DMS53 treated with DMSO at 0.1 percent for 48 hours (cell line): Measurements from ENCODE around the gene CNST.
A peak's percentile ranks its signal among the peaks of the same experiment; 100 is the strongest.
"Not testable (repeated sequence)": the region's sequence is repeated elsewhere in the genome, so short reads cannot be mapped to it uniquely, and the experiment has no call there.

Experiments used
- DNase-seq: peaks from one replicate; lab custom pipeline; 2025; ENCODE audit not compliant: unreplicated experiment; lab: John Stamatoyannopoulos, UW

Gene CNST

DNA sequence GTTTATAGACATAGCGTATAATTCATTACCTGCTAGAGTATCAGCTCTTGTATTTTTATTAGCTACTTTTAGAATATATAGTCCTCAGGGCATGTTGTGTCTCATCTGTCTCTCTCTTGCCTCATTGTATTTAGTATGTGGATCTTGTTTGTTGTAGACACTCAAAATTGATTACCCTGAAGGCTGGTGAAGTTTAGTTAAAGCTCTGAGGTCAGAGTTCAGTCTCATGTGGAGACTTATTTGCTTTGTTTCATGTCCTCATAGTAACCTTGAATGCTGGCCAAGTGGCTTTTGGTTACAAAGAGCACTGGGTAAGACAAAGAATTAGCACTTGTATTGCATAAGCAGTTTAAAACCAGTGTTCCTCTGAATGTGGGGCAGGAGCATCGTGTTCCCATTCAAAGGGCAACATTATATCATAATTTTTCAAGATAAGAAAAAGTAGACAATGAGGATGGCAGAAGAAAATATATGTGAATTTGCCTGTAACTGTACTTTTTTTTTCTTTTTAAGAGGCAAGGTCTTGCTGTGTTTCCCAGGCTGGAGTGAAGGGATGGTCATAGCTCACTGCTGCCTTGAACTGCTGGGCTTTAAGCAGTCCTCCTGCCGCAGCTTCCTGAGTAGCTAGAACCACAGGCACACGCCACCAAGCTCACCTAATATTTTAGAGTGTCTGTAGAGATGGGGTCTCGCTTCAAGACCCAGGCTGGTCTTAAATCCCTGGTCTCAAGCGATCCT lies 17.4 kb downstream of the CNST start:
- peak; percentile 61 for DNase-seq

DNA sequence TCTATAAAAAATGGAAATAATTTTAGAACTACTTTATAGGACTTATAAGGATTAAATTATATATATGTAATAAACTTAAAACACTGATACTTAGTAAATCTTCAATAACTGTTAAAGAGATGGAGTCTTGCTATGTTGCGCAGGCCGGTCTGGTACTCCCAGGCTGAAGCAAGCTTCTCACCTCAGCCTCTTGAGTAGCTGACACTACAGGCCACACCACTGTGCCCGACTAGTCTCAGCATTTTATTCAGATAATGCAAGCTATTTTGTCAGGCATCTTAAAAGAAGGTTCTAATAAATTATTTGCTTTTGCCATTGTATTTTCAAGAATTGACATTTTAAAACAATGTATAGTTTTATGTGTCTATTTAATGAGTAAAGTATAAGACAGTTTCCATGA lies 20.8 kb downstream of the CNST start:
- no peak for DNase-seq

DNA sequence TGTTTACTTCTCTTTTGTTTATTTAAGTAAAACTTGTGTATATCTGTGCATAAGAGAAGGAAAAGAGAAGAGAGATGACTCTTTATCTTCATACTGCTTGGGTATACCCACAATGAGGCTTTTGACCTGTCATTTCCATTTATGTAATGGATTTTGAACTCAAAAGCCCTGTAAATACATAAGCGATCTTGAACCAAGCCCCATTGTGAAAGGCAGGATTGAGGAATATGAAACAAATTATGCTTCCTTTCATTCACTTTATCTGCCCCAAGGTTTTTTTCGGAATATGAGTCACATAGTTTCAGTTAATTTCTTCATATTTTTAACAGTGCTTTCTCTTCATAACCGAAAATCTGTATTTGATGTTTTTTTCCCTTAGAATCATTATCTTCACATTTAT lies 21.4 kb downstream of the CNST start:
- no peak for DNase-seq

DNA sequence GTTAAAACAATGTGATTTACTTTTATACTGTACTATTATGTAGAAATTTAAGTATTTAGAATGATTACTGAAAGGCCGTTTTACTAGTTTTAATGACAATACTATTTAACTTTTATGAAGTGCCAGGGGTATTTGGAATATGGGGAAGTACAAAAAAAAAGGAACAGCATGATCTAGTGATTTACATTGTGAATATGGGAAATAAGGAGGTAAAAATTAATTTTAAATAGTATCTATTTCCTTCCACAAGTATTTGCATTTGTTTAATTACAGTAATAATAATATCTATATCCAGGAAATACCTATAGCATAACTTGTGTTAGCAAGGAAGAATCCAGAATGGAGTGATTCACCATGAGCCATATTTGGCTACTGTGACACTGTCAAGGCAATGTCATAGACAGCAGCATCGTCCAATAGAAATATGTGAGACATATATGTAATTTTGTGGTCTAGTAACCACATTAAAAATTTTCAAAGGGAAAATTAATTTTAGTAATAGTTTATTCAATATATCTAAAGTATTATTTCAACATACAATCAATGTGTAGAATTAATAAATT lies 22.0 kb downstream of the CNST start:
- DNase-seq: no peak

DNA sequence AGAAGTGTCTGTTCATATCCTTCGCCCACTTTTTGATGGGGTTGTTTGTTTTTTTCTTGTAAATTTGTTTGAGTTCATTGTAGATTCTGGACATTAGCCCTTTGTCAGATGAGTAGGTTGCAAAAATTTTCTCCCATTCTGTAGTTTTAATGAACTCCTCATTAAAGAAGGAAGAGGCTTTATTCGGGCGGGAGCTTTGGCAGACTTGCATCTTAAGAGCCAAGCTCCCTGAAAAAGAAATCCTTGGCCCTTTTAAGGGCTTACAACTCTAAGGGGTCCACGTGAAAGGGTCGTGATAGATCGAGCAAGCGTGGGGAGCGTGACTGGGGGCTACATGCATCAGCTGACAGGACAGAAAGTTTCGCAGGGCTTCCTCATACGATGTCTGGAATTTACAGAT lies 23.7 kb downstream of the CNST start:
- DNase-seq: not testable (repeated sequence)

DNA sequence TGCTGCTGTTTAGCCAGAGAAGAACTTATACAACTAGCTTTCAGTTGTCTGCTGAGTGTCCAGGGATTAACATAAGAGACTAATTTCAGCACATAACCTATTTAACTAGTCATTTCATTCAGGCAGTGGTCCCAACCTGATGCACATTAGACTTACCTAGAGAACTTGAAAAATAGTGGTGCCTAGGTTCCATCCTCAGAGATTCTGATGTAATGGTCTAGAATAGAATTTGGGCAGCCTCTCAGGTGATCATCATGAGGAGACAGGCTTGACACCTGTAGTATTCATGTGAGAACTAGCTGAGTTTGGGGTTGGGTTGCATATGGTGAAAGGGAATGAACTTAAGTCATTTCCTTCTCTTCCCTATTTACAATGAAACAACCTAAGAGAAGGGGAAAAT lies 24.8 kb downstream of the CNST start:
- DNase-seq: no peak

DNA sequence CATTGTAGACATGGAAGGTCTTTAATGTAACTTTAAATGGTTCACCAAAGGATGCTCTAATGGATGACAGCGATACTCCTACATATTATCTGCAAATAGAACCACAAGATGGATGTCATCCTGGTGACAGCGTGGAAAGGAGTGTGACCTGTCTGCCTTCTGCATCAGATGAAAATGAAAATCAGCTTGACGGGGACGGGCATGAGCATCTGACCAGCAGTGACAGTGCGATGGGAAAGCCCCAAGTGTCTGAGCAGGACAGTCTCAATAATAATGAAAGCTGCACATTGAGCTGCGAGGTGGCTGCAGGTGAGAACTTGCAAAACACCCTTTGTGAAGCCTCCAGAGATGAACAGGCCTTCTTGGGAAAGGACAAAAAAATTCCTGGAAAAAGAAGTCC lies 25.2 kb downstream of the CNST start:
- DNase-seq: no peak

DNA sequence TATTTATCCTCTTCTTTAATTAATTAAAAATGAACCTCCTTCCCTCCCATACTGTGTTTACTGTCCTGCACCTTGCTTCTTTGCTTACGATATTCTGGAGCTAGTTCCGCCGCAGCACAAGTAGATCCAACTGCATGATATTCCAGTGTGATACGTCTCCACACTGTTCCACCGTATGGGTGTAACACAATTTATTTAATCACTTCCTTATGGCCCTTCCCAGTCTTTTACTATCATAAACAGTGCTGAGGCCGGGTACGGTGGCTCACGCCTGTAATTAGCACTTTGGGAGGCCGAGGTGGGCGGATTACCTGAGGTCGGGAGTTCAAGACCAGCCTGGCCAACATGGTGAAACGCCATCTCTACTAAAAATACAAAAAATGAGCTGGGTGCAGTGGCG lies 25.7 kb downstream of the CNST start:
- no peak for DNase-seq

DNA sequence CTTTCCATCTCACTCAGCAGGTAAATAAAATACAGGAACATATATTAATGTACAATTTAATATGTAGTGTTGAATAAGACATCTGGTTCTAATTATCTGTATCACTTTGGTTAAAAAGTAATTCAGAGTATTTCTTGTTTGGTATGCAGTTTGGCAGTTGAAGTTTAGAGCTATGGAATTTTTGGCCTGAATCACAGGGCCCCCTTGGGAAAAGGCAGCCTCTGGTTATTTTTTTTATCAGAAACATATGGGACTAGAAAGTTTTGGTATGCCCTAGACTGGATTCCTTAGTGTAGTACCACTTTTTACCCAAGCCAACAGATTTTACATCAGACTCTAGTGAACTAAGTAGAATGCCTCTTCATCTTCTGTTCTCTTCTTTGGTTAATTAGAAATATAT lies 26.4 kb downstream of the CNST start:
- no peak for DNase-seq

DNA sequence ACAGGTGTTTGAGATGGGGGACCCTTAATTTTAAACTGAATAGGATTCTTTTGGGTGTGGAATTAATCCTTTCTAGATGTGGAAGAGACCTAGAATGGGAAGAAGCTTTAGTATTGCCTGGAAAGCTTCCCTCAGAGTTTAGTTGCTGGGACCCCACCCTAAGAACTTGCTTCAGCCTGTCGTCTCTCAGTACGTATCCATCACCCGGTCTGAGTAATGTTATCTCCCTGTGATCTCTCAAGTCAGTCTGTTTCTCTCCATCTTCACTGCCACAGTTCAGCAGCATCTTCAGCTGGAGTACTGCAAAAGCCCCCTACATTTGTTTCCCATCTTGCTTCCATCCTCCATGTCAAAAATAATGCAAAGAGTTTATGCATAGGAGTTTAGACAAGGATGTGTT lies 28.9 kb downstream of the CNST start:
- no peak for DNase-seq

DNA sequence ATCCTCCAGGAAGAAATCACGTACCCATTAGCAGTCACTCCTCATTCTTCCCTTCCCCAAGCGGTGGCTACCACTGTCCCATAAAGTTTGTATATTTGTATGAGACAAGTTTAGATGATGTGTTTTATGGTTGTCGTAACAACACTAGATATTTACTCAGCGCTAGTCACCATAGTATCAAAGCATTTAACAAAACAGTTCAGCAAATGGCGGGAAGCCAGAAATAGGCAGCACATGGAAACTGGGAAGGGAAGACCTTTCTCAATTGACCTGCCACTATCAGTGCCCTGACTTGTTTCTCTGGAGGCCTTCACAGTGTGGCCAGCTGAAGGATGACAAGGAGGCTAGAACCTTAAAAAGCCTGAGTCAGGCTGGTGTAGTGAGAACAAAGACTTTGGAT lies 31.1 kb downstream of the CNST start:
- no peak for DNase-seq

DNA sequence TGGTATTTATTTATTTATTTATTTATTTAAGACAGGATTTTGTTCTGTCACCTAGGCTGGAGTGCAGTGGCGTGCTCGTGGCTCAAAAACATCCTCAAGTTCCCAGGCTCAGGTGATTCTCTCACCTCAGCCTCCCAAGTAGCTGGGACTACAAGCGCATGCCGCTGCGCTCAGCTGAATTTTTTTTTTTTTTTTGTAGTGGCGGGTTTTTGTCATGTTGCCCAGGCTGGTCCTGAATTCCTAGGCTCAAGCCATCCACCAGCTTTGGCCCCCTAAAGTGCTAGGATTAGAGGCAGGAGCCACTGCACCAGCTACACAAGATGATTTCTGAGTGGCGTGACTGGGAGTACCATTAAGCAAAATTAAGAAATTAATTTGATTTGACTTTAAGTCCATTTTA lies 31.7 kb downstream of the CNST start:
- no peak for DNase-seq

DNA sequence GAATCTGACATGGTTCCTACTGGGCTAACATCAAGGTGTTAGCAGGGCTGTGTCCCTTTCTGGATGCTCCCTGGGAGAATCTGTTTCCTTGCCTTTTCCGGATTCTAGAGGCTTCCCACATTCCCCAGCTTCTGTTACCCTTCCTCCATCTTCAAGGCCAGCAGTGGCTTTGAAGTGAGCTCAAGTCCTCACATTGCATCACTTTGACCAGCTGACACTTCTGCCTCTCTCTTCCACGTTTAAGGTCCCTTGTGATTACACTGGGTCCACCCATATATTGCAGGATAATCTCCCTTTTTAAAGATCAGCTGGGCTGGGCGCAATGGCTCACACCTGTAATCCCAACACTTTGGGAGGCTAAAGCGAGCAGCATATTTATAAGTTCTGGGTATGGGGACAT lies 33.1 kb downstream of the CNST start:
- DNase-seq: no peak

DNA sequence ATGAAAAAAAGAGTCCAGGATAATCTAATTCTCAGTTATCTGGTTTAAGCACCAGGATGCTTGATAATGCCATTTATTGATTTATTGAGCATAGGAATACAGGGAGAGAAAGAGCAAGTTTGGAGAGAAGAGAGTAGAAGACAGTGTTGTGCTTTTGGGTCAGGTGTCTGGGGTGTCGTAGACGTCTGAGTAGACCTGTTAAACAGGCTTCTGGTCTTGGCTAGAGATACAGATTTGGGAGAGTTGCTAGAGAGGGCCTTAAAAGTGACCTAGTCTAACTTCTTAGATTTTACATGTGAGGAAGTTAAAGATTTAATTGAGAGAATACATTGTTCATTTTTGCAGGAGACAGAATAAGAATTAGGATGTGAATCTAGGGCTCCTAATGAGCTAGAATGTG lies 34.3 kb downstream of the CNST start:
- no peak for DNase-seq

DNA sequence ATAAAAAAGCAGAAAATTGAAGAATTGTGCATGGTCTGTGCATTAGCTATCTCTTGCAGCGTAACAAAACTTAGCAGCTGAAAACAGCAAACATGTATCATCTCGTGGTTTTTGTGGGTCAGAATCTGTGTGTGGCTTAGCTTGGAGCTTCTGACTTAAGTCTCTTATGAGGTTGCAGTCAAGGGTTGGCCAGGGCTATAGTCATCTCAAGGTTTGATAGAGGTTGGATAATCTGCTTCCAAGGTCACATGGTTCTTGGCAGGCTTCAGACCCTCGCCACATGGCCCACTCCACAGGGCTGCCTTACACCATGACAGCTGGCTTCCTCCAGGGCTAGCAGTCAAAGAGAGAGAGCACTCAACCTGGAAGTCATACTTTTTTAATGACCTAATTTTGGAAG lies 35.9 kb downstream of the CNST start:
- no peak for DNase-seq

DNA sequence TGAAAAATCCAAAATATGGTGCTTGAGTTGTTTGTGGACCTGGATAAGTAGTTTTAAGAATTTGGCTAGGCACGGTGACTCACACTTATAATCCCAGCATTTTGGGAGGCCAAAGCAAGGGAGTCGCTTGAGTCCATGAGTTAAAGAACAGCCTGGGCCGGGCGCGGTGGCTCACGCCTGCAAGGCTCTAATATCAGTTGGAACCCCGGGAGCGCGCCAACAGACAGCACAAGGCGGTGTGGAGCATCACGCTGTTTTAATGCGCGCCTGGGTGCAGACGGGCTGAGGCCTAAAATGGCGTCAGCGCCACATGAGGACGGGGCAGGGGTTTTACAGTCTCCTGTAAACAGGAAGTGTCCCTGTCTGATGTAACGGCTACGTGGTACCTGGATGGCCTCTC lies 39.0 kb downstream of the CNST start:
- not testable (repeated sequence) for DNase-seq

DNA sequence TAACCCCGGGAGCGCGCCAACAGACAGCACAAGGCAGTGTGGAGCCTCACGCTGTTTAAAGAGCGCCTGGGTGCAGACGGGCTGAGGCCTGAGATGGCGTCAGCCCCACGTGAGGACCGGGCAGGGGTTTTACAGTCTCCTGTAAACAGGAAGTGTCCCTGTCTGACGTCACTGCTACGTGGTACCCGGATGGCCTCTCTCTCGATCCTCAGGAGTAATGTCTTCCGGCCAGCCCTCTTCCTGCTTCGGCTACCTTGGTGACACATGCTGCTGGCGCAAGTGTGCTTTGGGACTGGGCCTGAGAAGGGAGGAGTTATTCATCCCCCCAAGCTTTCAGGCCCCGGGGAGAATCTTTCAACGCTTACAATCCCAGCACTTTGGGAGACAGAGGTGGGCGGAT lies 41.2 kb downstream of the CNST start:
- no peak for DNase-seq

DNA sequence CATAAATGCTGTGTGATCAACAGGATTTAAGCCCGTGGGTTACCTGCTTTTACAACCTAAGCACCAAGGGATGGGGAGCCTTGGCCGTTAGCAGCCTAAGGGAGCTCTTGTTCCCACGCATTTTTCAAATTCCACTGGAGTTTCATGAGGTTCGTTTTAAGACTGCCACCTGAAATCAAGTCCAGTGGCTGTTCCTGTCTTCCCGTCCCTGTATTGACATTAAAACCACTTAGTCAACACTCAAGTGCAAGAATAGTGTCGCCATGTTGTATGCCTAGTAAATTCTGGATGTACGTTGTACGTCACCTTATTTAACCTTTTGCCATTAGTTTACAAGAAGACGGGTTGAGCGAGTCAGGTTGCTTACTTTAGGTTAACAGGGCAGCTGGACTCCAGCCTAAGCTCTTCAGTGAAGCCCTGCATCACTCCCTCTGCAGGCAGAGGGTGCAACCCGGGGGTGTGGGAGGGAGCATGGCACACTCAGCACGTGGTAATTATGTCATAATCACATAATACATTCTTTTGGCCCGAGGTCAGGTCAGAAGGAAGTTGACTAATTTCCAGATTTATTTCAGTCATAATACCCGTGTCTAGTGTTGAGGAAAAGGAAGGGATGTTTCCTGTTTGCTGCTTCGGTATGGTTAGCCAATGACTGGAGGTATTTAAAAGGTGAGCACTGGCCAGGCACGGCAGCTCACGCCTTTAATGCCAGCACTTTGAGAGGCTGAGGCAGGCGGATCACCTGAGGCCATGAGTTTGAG lies 42.5 kb downstream of the CNST start:
- DNase-seq: peak; percentile 94

DNA sequence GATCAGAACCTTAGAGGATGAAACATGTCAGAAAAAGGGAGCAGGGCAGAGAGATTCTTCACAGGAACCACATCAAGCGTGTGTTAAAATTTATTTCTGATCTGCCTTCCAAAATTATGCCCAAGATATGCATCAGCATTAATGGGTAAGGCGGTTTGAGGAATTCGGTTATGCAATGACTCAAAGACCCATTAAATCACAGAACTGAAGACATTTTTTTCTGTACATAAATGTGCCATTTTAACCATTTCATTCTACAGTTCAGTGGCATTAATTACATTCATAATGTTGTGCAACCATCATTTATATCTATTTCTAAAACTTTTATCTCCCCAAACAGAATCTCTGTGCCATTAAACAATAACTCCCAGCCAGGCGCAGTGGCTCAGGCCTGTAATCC lies 43.4 kb downstream of the CNST start:
- no peak for DNase-seq

DNA sequence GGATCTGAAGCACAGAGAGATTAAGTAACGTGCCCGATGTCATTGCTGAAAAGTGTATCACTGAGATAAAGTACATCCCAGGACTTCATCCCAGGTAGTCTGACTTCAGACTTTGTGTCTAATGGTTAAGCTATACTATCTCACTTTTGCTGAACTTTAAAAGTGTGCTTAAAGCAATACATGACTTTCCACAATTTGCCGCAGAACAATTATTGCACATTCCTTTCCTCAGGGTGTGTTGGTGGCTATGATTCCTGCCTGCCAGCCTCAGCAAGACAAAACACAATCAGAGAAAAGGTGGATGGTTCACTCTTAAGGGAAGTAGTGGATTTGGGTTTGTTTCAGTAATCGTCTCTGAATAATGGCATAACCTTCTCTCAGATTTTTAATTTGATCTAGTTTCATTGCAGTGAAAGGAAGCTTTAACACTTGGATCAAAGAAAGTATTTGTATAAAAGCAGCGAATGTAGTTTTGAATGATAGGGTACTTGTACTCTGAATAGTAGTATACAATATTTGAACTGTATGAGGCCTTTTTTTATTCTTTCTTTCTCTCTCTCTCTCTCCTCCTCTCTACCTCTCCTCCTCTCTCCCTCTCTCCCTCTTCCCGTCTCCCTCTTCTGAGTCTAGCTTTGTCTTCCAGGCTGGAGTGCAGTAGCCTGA lies 47.0 kb downstream of the CNST start:
- DNase-seq: no peak

DNA sequence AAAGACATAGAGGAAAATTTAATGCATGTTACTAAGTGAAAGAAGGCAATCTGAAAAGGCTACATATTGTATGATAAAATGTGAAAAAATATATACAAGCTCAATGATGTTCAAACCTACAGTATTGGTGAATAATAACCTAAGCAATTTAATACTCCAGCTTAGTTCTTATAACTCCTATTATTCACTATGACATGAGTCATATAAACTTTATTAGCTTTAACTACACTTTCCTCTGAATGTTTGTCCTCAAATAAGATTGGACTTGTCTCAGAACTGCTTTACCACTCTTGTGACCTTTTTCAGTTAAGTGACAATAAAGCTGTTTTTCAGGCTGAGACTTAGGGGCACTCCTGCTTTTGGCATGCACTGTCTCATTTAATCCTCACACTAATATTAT lies 50.9 kb downstream of the CNST start:
- no peak for DNase-seq

DNA sequence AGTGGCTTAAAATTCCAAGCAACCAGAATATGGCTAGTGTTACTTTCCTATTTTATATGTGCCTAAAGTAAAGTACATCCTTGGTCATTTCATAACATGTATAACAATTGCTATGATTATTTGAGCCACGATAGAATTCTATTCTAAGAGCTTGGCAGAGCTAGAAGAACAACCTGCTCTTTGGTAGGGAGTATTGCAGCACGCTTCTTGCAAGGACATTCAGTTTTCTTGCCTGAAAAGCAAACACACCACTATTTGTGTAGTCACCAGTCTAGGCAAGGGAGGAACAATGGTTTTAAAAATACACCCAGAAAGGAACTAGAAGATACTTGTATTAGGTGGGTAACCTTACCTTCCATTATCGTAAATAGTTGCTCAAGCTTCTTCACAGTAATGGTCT lies 51.5 kb downstream of the CNST start:
- no peak for DNase-seq
